ENCODE data around the gene BARHL1. TPM values are rescaled to one million over a fixed set of nuclear protein-coding genes. Genes with fewer than 3 reads are reported as not detected.
"Not testable (repeated sequence)": the region's sequence is repeated elsewhere in the genome, so short reads cannot be mapped to it uniquely, and the experiment has no call there.

Gene BARHL1
- polyA plus RNA-seq, 1 donor: 0.01 TPM

- H3K4me1 ChIP-seq (ENCODE audit: control insufficient read depth, insufficient read depth, low read length): peaks cover 8% of the 10 kb centered on the region
- H3K4me3 ChIP-seq (ENCODE audit: low read length): no peak overlapping the region
- no peak overlapping the region for H3K27ac ChIP-seq (ENCODE audit: low read length)
- H3K9me3 ChIP-seq (ENCODE audit: control insufficient read depth, low read depth, low read length): no peaks in the 10 kb centered on the region
- no CpG with 5 or more reads among the region's 6 CpGs for WGBS (ENCODE audit: insufficient coverage, low lambda C conversion rate)
- peaks cover 41% of the 10 kb centered on the region for H3K27me3 ChIP-seq (ENCODE audit: control insufficient read depth, insufficient read depth, low read length)
- no peaks in the 10 kb centered on the region for H3K36me3 ChIP-seq (ENCODE audit: control insufficient read depth, insufficient read depth, low read length)
- no peak for DNase-seq
These were observed 26.2 kb upstream of the BARHL1 start for GRCh38 chr9:132556235-132556634.

- 67% methylated on average over 9 of the region's 26 CpGs for WGBS (ENCODE audit: insufficient coverage, low lambda C conversion rate)
- Histone ChIP-seq H3K4me3 (ENCODE audit: low read length) (no peak overlapping the region), H3K27ac (ENCODE audit: low read length) (no peak overlapping the region), H3K4me1 (ENCODE audit: control insufficient read depth, insufficient read depth, low read length) (peaks cover 7% of the 10 kb centered on the region), H3K36me3 (ENCODE audit: control insufficient read depth, insufficient read depth, low read length) (no peaks in the 10 kb centered on the region), H3K27me3 (ENCODE audit: control insufficient read depth, insufficient read depth, low read length) (peaks cover 46% of the 10 kb centered on the region), H3K9me3 (ENCODE audit: control insufficient read depth, low read depth, low read length) (no peaks in the 10 kb centered on the region)
- no peak for DNase-seq
These were observed 25.7 kb upstream of the BARHL1 start for GRCh38 chr9:132556714-132557113.

- Histone ChIP-seq H3K4me1 (ENCODE audit: control insufficient read depth, insufficient read depth, low read length) (peaks cover 2% of the 10 kb centered on the region), H3K27ac (ENCODE audit: low read length) (no peak overlapping the region), H3K9me3 (ENCODE audit: control insufficient read depth, low read depth, low read length) (no peaks in the 10 kb centered on the region), H3K36me3 (ENCODE audit: control insufficient read depth, insufficient read depth, low read length) (no peaks in the 10 kb centered on the region), H3K27me3 (ENCODE audit: control insufficient read depth, insufficient read depth, low read length) (peaks cover 50% of the 10 kb centered on the region), H3K4me3 (ENCODE audit: low read length) (no peak overlapping the region)
- DNase-seq: no peak
- WGBS (ENCODE audit: insufficient coverage, low lambda C conversion rate): no CpG with 5 or more reads among the region's 15 CpGs
These were observed 25.2 kb upstream of the BARHL1 start for GRCh38 chr9:132557159-132557558.

- no peaks in the 10 kb centered on the region for H3K4me1 ChIP-seq (ENCODE audit: control insufficient read depth, insufficient read depth, low read length)
- no peak overlapping the region for H3K27ac ChIP-seq (ENCODE audit: low read length)
- H3K9me3 ChIP-seq (ENCODE audit: control insufficient read depth, low read depth, low read length): no peaks in the 10 kb centered on the region
- no peak overlapping the region for H3K4me3 ChIP-seq (ENCODE audit: low read length)
- 94% methylated on average over 2 of the region's 2 CpGs for WGBS (ENCODE audit: insufficient coverage, low lambda C conversion rate)
- H3K27me3 ChIP-seq (ENCODE audit: control insufficient read depth, insufficient read depth, low read length): peaks cover 52% of the 10 kb centered on the region
- H3K36me3 ChIP-seq (ENCODE audit: control insufficient read depth, insufficient read depth, low read length): no peaks in the 10 kb centered on the region
- no peak for DNase-seq
These were observed 22.7 kb upstream of the BARHL1 start for GRCh38 chr9:132559711-132560110.

- Histone ChIP-seq H3K27me3 (ENCODE audit: control insufficient read depth, insufficient read depth, low read length) (peaks cover 48% of the 10 kb centered on the region), H3K36me3 (ENCODE audit: control insufficient read depth, insufficient read depth, low read length) (no peaks in the 10 kb centered on the region), H3K4me1 (ENCODE audit: control insufficient read depth, insufficient read depth, low read length) (no peaks in the 10 kb centered on the region), H3K4me3 (ENCODE audit: low read length) (no peak overlapping the region), H3K9me3 (ENCODE audit: control insufficient read depth, low read depth, low read length) (no peaks in the 10 kb centered on the region), H3K27ac (ENCODE audit: low read length) (no peak overlapping the region)
- DNase-seq: no peak
- WGBS (ENCODE audit: insufficient coverage, low lambda C conversion rate): 40% methylated on average over 1 of the region's 14 CpGs
These were observed 21.7 kb upstream of the BARHL1 start for GRCh38 chr9:132560616-132561202.

- Histone ChIP-seq H3K4me1 (ENCODE audit: control insufficient read depth, insufficient read depth, low read length) (no peaks in the 10 kb centered on the region), H3K27ac (ENCODE audit: low read length) (no peak overlapping the region), H3K9me3 (ENCODE audit: control insufficient read depth, low read depth, low read length) (no peaks in the 10 kb centered on the region), H3K27me3 (ENCODE audit: control insufficient read depth, insufficient read depth, low read length) (peaks cover 34% of the 10 kb centered on the region), H3K36me3 (ENCODE audit: control insufficient read depth, insufficient read depth, low read length) (no peaks in the 10 kb centered on the region), H3K4me3 (ENCODE audit: low read length) (no peak overlapping the region)
- no peak for DNase-seq
- 60% methylated on average over 1 of the region's 4 CpGs for WGBS (ENCODE audit: insufficient coverage, low lambda C conversion rate)
These were observed 20.2 kb upstream of the BARHL1 start for GRCh38 chr9:132562306-132562573.

- Histone ChIP-seq H3K4me1 (ENCODE audit: control insufficient read depth, insufficient read depth, low read length) (no peaks in the 10 kb centered on the region), H3K4me3 (ENCODE audit: low read length) (no peak overlapping the region), H3K36me3 (ENCODE audit: control insufficient read depth, insufficient read depth, low read length) (no peaks in the 10 kb centered on the region), H3K27ac (ENCODE audit: low read length) (no peak overlapping the region), H3K27me3 (ENCODE audit: control insufficient read depth, insufficient read depth, low read length) (peaks cover 27% of the 10 kb centered on the region), H3K9me3 (ENCODE audit: control insufficient read depth, low read depth, low read length) (no peaks in the 10 kb centered on the region)
- 50% methylated on average over 1 of the region's 6 CpGs for WGBS (ENCODE audit: insufficient coverage, low lambda C conversion rate)
- DNase-seq: no peak
These were observed 17.9 kb upstream of the BARHL1 start for GRCh38 chr9:132564526-132564925.

- H3K4me3 ChIP-seq (ENCODE audit: low read length); H3K27ac ChIP-seq (ENCODE audit: low read length); H3K9me3 ChIP-seq (ENCODE audit: control insufficient read depth, low read depth, low read length); H3K27me3 ChIP-seq (ENCODE audit: control insufficient read depth, insufficient read depth, low read length); H3K4me1 ChIP-seq (ENCODE audit: control insufficient read depth, insufficient read depth, low read length); H3K36me3 ChIP-seq (ENCODE audit: control insufficient read depth, insufficient read depth, low read length); DNase-seq: not testable (repeated sequence)
- 60% methylated on average over 1 of the region's 2 CpGs for WGBS (ENCODE audit: insufficient coverage, low lambda C conversion rate)
These were observed 13.6 kb upstream of the BARHL1 start for GRCh38 chr9:132568787-132569186.

GRCh38 chr9:132571806-132572600 lies 10.4 kb upstream of the BARHL1 start:
- H3K4me1 ChIP-seq (ENCODE audit: control insufficient read depth, insufficient read depth, low read length): no peaks in the 10 kb centered on the region
- no peak overlapping the region for H3K4me3 ChIP-seq (ENCODE audit: low read length)
- H3K36me3 ChIP-seq (ENCODE audit: control insufficient read depth, insufficient read depth, low read length): no peaks in the 10 kb centered on the region
- no CpG with 5 or more reads among the region's 15 CpGs for WGBS (ENCODE audit: insufficient coverage, low lambda C conversion rate)
- no peaks in the 10 kb centered on the region for H3K9me3 ChIP-seq (ENCODE audit: control insufficient read depth, low read depth, low read length)
- H3K27me3 ChIP-seq (ENCODE audit: control insufficient read depth, insufficient read depth, low read length): peaks cover 33% of the 10 kb centered on the region
- H3K27ac ChIP-seq (ENCODE audit: low read length): no peak overlapping the region
- no peak for DNase-seq

- H3K36me3 ChIP-seq (ENCODE audit: control insufficient read depth, insufficient read depth, low read length): no peaks in the 10 kb centered on the region
- no peaks in the 10 kb centered on the region for H3K4me1 ChIP-seq (ENCODE audit: control insufficient read depth, insufficient read depth, low read length)
- no peaks in the 10 kb centered on the region for H3K9me3 ChIP-seq (ENCODE audit: control insufficient read depth, low read depth, low read length)
- no peak overlapping the region for H3K4me3 ChIP-seq (ENCODE audit: low read length)
- no peak for DNase-seq
- peaks cover 41% of the 10 kb centered on the region for H3K27me3 ChIP-seq (ENCODE audit: control insufficient read depth, insufficient read depth, low read length)
- H3K27ac ChIP-seq (ENCODE audit: low read length): no peak overlapping the region
- no CpG with 5 or more reads among the region's 8 CpGs for WGBS (ENCODE audit: insufficient coverage, low lambda C conversion rate)
These were observed 9.5 kb upstream of the BARHL1 start for GRCh38 chr9:132572921-132573320.

Data from large intestine (tissue), 3 donors.